IPS-11a (cell line): Measurements from ENCODE around the gene CDCA3.

ENCODE experiments used
- H3K4me3 ChIP-seq: one replicate; pipeline ENCODE4 v1.5.1; 2013; ENCODE audit warnings: low read depth, low read length, control low read depth

Gene CDCA3

GRCh38 chr12:6833189-6833890, 17.7 kb downstream of the CDCA3 start:
- H3K4me3 ChIP-seq: no peak overlapping the region

GRCh38 chr12:6832125-6832524, 19.0 kb downstream of the CDCA3 start:
- H3K4me3 ChIP-seq: no peak overlapping the region

GRCh38 chr12:6831450-6831995, 19.6 kb downstream of the CDCA3 start:
- no peak overlapping the region for H3K4me3 ChIP-seq

- H3K4me3 ChIP-seq: no peak overlapping the region
Observed at GRCh38 chr12:6830999-6831398, 20.1 kb downstream of the CDCA3 start.

- H3K4me3 ChIP-seq: no peak overlapping the region
Observed at GRCh38 chr12:6830286-6830890, 20.7 kb downstream of the CDCA3 start.

- peak overlapping the region; percentile 96 for H3K4me3 ChIP-seq
Observed at GRCh38 chr12:6829536-6830220, 21.4 kb downstream of the CDCA3 start.

DNA sequence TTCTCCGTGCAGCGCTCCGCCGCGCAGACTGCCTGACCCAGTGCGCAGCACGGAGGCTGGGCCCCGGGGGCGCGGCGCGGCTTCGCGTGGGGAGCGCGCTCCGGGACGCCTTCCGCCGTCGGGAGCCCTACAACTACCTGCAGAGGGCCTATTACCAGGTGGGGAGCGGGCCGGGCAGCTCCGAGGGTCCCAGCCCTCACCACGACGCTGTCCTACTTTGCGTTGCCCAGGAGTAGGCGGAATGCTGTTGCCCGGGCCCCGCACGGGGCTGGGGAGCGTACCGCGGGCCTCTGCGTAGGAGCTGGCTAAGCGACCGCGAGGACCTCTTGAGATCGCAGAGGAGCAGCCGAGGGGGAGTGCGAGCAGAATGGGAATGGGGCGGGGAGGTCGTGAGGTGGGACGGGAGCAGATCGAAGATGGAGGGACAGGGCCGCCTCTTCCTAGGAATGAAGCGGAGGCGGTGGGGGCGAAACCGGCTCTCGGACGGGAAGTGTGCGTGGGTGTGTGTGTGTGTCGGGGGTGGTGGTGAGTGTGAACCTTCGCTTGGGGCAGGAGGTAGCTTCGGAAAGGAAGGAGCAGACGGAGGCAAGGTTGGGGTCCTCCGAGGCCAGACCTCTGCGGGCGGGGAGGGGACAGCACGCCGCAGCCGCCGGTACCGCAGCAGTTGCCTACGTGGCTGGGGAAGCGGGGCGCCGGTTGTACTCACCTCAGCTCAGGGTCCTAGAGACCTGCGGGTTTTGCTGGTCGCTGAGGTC, 22.1 kb downstream of the CDCA3 start:
- peak overlapping the region; percentile 96 for H3K4me3 ChIP-seq

DNA sequence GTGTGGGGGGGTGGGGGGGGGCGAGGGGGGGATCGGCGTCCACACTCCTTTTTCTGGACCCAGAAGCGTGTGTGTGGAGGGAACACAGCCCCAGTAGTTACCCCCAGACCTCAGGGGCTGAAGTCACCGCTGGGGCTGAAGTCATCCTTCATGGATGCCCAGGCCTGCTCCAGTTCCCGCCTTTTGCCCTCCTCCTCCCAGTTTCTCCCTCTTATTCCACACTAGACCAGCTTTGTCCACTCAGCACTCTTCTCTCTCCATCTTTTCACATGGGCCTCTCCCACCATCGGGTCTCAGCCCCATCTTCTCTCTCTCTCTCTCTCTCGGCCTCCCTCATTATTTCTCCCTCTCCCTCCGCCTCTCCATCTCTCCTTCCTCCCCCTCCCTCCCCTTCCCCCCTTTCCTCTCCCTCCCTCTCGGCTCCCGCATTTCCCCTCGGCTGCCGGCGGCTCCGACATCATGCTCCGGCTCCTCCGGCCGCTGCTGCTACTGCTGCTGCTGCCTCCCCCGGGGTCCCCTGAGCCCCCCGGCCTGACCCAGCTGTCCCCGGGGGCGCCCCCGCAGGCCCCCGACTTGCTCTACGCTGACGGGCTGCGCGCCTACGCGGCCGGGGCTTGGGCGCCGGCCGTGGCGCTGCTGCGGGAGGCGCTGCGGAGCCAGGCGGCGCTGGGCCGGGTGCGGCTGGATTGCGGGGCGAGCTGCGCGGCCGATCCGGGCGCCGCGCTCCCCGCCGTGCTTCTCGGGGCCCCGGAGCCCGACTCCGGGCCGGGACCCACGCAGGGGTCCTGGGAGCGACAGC, 22.9 kb downstream of the CDCA3 start, which contains the start of gene P3H3:
P3H3 (plus strand) TSS at position 426 of the 799 bp plus-strand sequence; CDS start at position 460, 34 bp downstream.
- peak within 1 kb of the TSS; percentile 96 for H3K4me3 ChIP-seq

DNA sequence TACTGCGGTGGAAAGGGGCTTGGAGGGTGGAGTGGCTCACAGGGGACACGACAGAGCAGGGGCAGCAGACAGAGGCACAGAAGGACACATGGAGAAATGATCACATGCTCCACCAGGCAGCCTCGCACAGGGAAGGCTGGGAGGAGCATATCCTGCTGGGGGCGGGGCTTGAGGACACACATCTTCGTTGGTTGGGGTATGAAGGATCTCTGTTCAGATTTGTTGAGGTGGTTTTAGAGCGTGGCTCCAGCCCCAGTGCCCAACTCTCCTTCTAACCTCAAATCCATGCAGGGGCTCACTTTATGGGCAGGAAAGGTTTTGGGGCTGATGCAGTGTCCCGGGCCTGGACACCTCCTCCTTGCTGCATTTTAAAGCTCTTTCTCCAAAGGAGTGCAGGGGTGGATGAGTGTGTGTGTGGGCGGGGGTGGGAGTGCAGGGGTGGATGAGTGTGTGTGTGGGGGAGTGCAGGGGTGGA, 23.6 kb downstream of the CDCA3 start:
- no peak overlapping the region for H3K4me3 ChIP-seq

DNA sequence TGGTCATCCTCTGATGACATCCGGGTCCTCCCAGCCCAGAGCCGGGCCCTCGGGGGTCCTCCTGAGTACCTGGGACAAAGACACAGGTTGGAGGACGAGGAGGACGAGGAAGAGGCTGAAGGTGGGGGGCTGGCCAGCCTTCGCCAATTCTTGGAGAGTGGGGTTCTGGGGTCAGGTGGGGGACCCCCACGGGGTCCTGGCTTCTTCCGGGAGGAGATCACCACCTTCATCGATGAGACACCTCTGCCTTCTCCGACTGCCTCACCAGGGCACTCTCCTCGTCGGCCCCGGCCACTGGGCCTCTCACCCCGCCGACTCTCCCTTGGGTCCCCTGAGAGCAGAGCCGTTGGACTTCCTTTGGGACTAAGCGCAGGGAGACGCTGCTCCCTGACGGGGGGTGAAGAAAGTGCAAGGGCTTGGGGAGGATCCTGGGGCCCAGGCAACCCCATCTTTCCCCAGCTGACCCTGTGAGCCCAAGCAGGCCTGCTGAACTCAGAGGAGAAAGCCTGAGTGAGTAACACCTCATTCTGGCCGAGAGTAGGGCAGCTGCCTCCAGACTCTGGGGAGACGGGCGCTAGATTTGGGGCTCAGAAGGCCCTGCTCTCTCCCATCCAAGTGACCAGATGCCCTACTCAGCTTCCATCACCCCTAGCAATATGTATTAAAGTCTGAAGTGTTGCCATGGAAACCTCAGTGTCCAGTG, 24.2 kb downstream of the CDCA3 start:
- no peak overlapping the region for H3K4me3 ChIP-seq

- H3K4me3 ChIP-seq: no peak overlapping the region
Observed at GRCh38 chr12:6826125-6826733, 24.9 kb downstream of the CDCA3 start.

DNA sequence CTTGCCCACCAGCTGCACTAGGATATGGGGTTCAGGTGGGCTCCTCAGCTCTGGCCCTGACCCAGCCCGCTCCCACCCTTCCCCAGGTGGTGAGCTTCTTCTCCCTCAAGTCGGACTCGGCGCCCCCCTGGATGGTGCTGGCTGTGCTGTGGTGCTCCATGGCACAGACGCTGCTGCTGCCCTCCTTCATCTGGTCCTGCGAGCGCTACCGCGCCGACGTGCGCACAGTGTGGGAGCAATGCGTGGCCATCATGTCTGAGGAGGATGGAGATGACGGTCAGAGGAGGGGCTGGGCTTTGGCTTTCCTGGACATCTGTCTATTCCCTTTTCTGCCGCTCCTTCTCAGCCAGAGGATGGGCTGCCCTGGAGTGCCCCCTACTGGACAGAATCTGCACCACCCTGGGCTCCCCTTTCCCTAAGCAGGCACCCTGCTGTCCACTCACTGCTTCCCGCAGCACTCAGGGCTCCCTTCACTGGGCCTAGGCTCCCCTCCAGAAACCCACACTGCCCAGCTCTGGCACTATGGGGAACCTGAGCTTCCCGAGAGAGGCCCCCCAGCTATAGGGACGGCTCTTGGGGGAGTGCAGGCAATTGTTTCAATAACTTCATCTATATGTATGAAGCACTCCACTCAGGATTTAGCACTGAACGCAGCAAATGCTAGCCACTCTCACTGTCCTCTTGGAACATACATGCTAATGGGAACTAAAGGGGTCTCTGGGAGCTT, 25.5 kb downstream of the CDCA3 start:
- H3K4me3 ChIP-seq: peak overlapping the region; percentile 28

GRCh38 chr12:6824901-6825381, 26.1 kb downstream of the CDCA3 start:
- peak overlapping the region; percentile 28 for H3K4me3 ChIP-seq

DNA sequence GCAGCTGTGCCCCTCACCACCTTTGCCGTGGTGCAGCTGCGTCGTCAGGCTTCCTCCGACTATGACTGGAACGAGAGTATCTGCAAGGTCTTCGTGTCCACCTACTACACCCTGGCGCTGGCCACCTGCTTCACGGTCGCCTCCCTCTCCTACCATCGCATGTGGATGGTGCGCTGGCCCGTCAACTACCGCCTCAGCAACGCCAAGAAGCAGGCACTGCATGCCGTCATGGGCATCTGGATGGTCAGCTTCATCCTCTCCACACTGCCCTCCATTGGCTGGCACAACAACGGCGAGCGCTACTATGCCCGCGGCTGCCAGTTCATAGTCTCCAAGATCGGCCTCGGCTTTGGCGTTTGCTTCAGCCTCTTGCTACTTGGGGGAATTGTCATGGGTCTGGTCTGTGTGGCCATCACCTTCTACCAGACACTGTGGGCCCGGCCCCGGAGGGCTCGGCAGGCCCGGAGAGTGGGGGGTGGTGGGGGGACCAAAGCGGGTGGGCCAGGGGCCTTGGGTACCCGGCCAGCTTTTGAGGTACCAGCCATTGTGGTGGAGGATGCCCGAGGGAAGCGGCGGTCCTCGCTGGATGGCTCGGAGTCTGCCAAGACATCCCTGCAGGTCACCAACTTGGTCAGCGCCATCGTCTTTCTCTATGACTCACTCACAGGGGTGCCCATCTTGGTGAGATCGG, 26.9 kb downstream of the CDCA3 start:
- no peak overlapping the region for H3K4me3 ChIP-seq

- no peak overlapping the region for H3K4me3 ChIP-seq
Observed at GRCh38 chr12:6823182-6824084, 27.7 kb downstream of the CDCA3 start.

- no peak overlapping the region for H3K4me3 ChIP-seq
Observed at GRCh38 chr12:6822426-6823135, 28.5 kb downstream of the CDCA3 start.
